Peyer's patch (tissue), 4 donors: ENCODE measurements around the gene LTC4S.

Source experiments
- POLR2A ChIP-seq, 2 donors: fragments of 450-650 bp; IDR thresholded peaks; one replicate each; pipeline ENCODE4 v1.5.1; 2017; ENCODE audit warnings: antibody characterized with exemption in 2 of 2, mild to moderate bottlenecking in 2 of 2, moderate library complexity in 2 of 2
- TF ChIP-seq, protein P1 (sequence below), 6 experiments: fragments of 450-650 bp in 4 of 6; fragments of 200-600 bp in 2 of 6; sonication (generic) in 1 of 6; IDR thresholded peaks; one replicate each; pipeline ENCODE4 v1.5.1; 2017 to 2019; ENCODE audit warnings: antibody characterized with exemption in 6 of 6, mild to moderate bottlenecking in 3 of 6, moderate library complexity in 1 of 6

DNA sequence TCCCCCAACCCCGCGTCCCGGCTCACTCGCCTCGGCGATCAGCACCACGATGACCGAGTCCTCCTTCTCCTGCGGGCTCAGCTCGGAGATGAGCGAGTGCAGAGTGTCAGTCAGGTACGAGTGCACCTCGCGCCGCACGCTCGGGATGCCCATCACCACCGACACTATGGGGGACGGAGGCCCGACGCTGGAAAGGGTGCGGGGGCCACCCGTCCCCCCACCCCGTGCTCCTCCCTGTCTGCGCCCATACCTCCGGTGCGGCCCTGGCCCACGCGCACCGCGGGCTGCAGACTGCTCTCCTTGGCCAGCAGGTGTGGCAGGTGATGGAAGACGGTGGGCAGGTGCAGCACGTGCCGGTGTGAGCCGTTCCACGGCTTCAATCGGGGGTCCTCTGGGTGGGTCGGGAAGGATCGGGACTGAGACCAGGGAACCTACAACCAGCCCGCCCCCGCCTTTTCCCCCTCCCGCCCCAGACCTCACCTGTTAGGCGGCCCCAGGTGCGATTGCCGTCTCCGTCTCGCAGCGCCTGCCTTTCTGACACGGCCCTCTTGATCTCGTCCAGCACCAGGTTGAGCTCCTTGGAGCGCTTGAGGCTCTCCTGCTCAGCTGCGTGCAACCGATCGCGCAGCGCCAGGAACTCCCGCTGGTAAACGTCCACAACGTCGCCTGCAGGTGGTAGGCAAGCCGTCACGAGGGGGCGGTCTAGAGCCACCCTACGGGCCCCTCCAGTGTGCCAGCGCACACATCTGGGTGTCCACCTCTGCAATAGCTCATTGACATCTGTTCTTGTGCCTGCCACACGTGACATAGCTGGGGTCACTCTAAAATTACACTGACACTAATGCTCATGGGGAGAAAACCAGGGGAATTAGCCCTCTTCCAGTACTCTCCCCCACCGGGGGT is 7.8 kb downstream of the LTC4S start:
- TF ChIP-seq, protein P1, sequence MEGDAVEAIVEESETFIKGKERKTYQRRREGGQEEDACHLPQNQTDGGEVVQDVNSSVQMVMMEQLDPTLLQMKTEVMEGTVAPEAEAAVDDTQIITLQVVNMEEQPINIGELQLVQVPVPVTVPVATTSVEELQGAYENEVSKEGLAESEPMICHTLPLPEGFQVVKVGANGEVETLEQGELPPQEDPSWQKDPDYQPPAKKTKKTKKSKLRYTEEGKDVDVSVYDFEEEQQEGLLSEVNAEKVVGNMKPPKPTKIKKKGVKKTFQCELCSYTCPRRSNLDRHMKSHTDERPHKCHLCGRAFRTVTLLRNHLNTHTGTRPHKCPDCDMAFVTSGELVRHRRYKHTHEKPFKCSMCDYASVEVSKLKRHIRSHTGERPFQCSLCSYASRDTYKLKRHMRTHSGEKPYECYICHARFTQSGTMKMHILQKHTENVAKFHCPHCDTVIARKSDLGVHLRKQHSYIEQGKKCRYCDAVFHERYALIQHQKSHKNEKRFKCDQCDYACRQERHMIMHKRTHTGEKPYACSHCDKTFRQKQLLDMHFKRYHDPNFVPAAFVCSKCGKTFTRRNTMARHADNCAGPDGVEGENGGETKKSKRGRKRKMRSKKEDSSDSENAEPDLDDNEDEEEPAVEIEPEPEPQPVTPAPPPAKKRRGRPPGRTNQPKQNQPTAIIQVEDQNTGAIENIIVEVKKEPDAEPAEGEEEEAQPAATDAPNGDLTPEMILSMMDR (IDR thresholded peaks at IDR 0.05), result peak; percentile 20 to 81 (median 70)
- no peak for TF ChIP-seq POLR2A (IDR thresholded peaks at IDR 0.05)
